ENCODE measurements around the gene EPHB1.

EPHB1 gene

GRCh38 chr3:135007607-135008006 lies 212.5 kb downstream of the EPHB1 start:
- H3K27ac ChIP-seq, result no peak overlapping the region
- no peak for TF ChIP-seq ZFX (IDR thresholded peaks at IDR 0.05)
- TF ChIP-seq CTCF (conservative IDR thresholded peaks at IDR 0.05), result no peak

- H3K27ac ChIP-seq, result no peak overlapping the region
- no peak for TF ChIP-seq CTCF (conservative IDR thresholded peaks at IDR 0.05)
- no peak for TF ChIP-seq ZFX (IDR thresholded peaks at IDR 0.05)
These were observed 213.3 kb downstream of the EPHB1 start for GRCh38 chr3:135008326-135008725.

- no peak for TF ChIP-seq CTCF (conservative IDR thresholded peaks at IDR 0.05)
- TF ChIP-seq ZFX (IDR thresholded peaks at IDR 0.05), result no peak
- no peak overlapping the region for H3K27ac ChIP-seq
These were observed 214.0 kb downstream of the EPHB1 start for GRCh38 chr3:135009014-135009413.

GRCh38 chr3:135012101-135012500 lies 217.0 kb downstream of the EPHB1 start:
- H3K27ac ChIP-seq, result no peak overlapping the region
- no peak for TF ChIP-seq ZFX (IDR thresholded peaks at IDR 0.05)
- TF ChIP-seq CTCF (conservative IDR thresholded peaks at IDR 0.05), result no peak

GRCh38 chr3:135013206-135013605 lies 218.1 kb downstream of the EPHB1 start:
- TF ChIP-seq CTCF (conservative IDR thresholded peaks at IDR 0.05) (no peak), ZFX (IDR thresholded peaks at IDR 0.05) (no peak)
- no peak overlapping the region for H3K27ac ChIP-seq

- no peak overlapping the region for H3K27ac ChIP-seq
- TF ChIP-seq CTCF (conservative IDR thresholded peaks at IDR 0.05) (no peak), ZFX (IDR thresholded peaks at IDR 0.05) (no peak)
These were observed 219.5 kb downstream of the EPHB1 start for GRCh38 chr3:135014566-135014965.

GRCh38 chr3:135017003-135017893 lies 222.2 kb downstream of the EPHB1 start:
- no peak overlapping the region for H3K27ac ChIP-seq
- TF ChIP-seq ZFX (IDR thresholded peaks at IDR 0.05) (no peak), CTCF (conservative IDR thresholded peaks at IDR 0.05) (no peak)

All from C4-2B (cell line).